T-helper 2 cell treated with Interferon-gamma antibody and Interleukin-4, amounts not matched to agents 5 μg/mL and 100 μg/mL, for 36 hours (primary cell): ENCODE results near the gene TMEM187.

Source experiments
- DNase-seq: peaks from one replicate; pipeline ENCODE4 v3.0.0; 2021; ENCODE audit warnings: low spot score
- H3K27ac Mint-ChIP-seq: one replicate; pipeline ENCODE4 v1.8.0; 2021; ENCODE audit warnings: mild to moderate bottlenecking, mixed read lengths
- H3K27me3 Mint-ChIP-seq: one replicate; pipeline ENCODE4 v1.8.0; 2021; ENCODE audit warnings: low read depth, mixed read lengths
- H3K36me3 Mint-ChIP-seq: one replicate; pipeline ENCODE4 v1.8.0; 2021; ENCODE audit warnings: low read depth, mixed read lengths
- H3K4me1 Mint-ChIP-seq: one replicate; pipeline ENCODE4 v1.8.0; 2021; ENCODE audit warnings: low read depth, mixed read lengths
- H3K4me3 Mint-ChIP-seq: one replicate; pipeline ENCODE4 v1.8.0; 2022; ENCODE audit warnings: mild to moderate bottlenecking, moderate library complexity, mixed read lengths
- H3K9me3 Mint-ChIP-seq: one replicate; pipeline ENCODE4 v1.8.0; 2021; ENCODE audit warnings: mixed read lengths

The TMEM187 gene

GRCh38 chrX:153930011-153930910, 42.3 kb upstream of the TMEM187 start:
- Mint-ChIP-seq H3K27me3 (no peaks in the 10 kb centered on the region), H3K4me1 (peaks cover 17% of the 10 kb centered on the region), H3K27ac (peak overlapping the region; percentile 55), H3K36me3 (peaks cover 16% of the 10 kb centered on the region), H3K9me3 (no peaks in the 10 kb centered on the region), H3K4me3 (peak overlapping the region; percentile 18)
- DNase-seq = no peak

DNA sequence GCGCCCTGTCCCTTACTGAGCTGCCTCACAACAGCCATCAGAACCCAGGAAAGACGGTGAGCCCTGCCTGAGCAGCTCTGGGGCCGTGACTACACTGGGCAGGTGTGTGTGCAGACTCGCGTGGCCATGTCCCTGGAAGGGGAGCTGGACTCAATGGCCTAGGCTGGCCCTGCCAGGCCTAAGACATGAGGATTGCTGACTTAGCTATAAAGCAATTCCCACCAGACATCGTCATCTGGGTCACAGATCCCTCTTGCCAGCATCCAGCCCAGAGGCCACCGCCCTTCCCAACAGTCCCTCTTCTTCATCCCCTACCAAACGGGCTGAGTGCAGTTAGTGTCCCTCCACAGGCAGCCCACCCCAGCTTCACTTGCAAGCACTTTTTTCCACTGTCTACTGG, 41.4 kb upstream of the TMEM187 start:
- Mint-ChIP-seq H3K27ac (no peak overlapping the region), H3K9me3 (no peaks in the 10 kb centered on the region), H3K27me3 (no peaks in the 10 kb centered on the region), H3K4me3 (no peak overlapping the region), H3K4me1 (peaks cover 17% of the 10 kb centered on the region), H3K36me3 (peaks cover 12% of the 10 kb centered on the region)
- no peak for DNase-seq

- no peak overlapping the region for H3K4me3 Mint-ChIP-seq
- H3K27ac Mint-ChIP-seq = no peak overlapping the region
- no peaks in the 10 kb centered on the region for H3K9me3 Mint-ChIP-seq
- peaks cover 12% of the 10 kb centered on the region for H3K36me3 Mint-ChIP-seq
- no peak for DNase-seq
- no peaks in the 10 kb centered on the region for H3K27me3 Mint-ChIP-seq
- H3K4me1 Mint-ChIP-seq = peaks cover 18% of the 10 kb centered on the region
Measured at GRCh38 chrX:153931748-153932147, 40.8 kb upstream of the TMEM187 start.

- Mint-ChIP-seq H3K4me3 (no peak overlapping the region), H3K36me3 (peaks cover 12% of the 10 kb centered on the region), H3K27me3 (no peaks in the 10 kb centered on the region), H3K9me3 (no peaks in the 10 kb centered on the region), H3K27ac (no peak overlapping the region), H3K4me1 (peaks cover 13% of the 10 kb centered on the region)
- no peak for DNase-seq
Measured at GRCh38 chrX:153932220-153932915, 40.2 kb upstream of the TMEM187 start.

GRCh38 chrX:153933748-153934147, 38.8 kb upstream of the TMEM187 start:
- H3K36me3 Mint-ChIP-seq = peaks cover 11% of the 10 kb centered on the region
- no peaks in the 10 kb centered on the region for H3K27me3 Mint-ChIP-seq
- H3K4me1 Mint-ChIP-seq = peaks cover 11% of the 10 kb centered on the region
- H3K9me3 Mint-ChIP-seq = no peaks in the 10 kb centered on the region
- peak overlapping the region; percentile 57 for H3K27ac Mint-ChIP-seq
- no peak for DNase-seq
- H3K4me3 Mint-ChIP-seq = peak overlapping the region; percentile 86

GRCh38 chrX:153934148-153934761, 38.3 kb upstream of the TMEM187 start:
- Mint-ChIP-seq H3K36me3 (peaks cover 10% of the 10 kb centered on the region), H3K4me3 (peak overlapping the region; percentile 86), H3K4me1 (peaks cover 7% of the 10 kb centered on the region), H3K9me3 (no peaks in the 10 kb centered on the region), H3K27me3 (no peaks in the 10 kb centered on the region), H3K27ac (peak overlapping the region; percentile 57)
- no peak for DNase-seq

DNA sequence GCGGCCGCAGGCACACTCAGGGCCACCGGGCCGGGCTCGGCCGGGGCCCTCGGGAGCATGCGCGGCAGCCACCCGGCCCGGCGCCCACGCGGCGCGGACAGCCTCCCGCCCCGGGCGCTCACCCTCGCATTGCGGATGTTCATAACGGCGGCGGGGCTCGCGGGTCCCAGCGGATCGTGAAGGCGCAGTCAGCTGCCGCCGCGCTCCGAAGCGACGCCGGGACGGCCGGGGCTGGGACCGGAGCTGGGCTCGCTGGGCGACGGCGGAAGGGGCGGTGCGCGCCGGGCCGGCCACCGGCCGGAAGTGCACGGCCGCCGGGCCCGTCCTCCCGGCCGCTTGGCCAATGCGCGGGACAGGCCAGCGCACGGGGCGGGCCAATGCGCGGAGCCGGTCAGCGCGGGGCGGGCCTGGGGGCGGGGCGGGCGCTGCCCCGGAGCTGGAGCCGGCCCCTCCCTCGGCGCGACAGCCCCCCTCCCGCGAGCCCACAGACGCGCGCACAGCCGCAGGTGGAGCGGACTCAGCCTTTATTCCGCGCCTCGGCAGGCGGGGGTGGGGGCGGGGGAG, 37.7 kb upstream of the TMEM187 start, which contains the start of gene NAA10:
NAA10 (minus strand) TSS at position 276 of the 564 bp plus-strand sequence; CDS start at position 143, 133 bp downstream.
- Mint-ChIP-seq H3K4me3 (peak within 1 kb of the TSS; percentile 86), H3K36me3 (peaks cover 10% of the 10 kb centered on the region), H3K9me3 (no peaks in the 10 kb centered on the region), H3K27ac (peak within 1 kb of the TSS; percentile 65), H3K27me3 (no peaks in the 10 kb centered on the region), H3K4me1 (peaks cover 7% of the 10 kb centered on the region)
- DNase-seq = peak; percentile 75

GRCh38 chrX:153935326-153935851, 37.2 kb upstream of the TMEM187 start:
- Mint-ChIP-seq H3K27ac (peak overlapping the region; percentile 65), H3K4me3 (peak overlapping the region; percentile 75), H3K36me3 (peaks cover 13% of the 10 kb centered on the region), H3K27me3 (no peaks in the 10 kb centered on the region), H3K9me3 (no peaks in the 10 kb centered on the region), H3K4me1 (peaks cover 7% of the 10 kb centered on the region)
- no peak for DNase-seq

DNA sequence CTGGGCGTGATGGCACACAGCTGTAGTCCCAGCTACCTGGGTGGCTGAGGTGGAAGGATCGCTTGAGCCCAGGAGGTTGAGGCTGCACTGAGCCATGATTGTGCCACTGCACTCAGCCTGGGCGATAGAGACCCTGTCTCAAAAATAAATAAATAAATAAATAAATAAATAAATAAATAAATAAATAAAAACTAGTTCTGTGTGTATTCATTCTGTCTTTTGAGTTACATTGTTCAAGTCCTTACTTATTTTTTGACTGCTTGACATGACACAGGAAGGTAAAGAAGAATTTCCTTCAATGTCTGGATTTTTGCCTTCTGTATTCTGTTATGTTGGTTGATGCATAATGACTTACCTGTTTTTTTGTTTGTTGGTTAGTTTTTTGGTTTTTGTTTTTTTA, 35.5 kb upstream of the TMEM187 start:
- no peak overlapping the region for H3K27ac Mint-ChIP-seq
- no peak for DNase-seq
- H3K27me3 Mint-ChIP-seq = no peaks in the 10 kb centered on the region
- peaks cover 8% of the 10 kb centered on the region for H3K4me1 Mint-ChIP-seq
- H3K9me3 Mint-ChIP-seq = no peaks in the 10 kb centered on the region
- H3K36me3 Mint-ChIP-seq = peaks cover 6% of the 10 kb centered on the region
- H3K4me3 Mint-ChIP-seq = no peak overlapping the region

DNA sequence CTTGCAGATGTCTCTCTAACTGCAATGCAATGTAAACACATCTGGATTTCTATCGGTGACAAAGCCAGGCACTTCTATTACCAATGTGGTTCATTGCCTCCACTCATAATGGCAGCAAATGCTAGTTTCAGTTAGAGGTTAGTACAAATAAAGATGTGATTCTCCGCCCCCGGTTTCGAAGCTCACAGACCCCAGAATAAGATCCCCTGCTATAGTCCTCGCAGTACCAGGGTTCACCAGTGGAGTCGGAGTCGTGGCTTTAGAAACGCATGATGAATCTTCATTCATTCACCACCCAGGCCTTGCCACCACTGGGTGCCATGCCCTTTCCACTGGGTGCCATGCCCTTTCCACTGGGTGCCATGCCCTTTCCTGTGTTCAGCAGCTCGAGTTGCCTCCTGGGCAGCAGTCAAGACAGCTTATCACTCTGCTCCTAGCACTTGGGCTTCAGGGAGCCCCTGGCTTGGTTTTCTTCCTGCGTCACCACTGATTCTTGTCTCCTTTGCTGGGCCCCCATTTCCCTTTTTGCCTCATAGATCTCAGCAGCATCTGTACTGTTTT, 34.2 kb upstream of the TMEM187 start:
- H3K4me1 Mint-ChIP-seq = peaks cover 8% of the 10 kb centered on the region
- H3K4me3 Mint-ChIP-seq = no peak overlapping the region
- no peaks in the 10 kb centered on the region for H3K9me3 Mint-ChIP-seq
- no peak for DNase-seq
- H3K27ac Mint-ChIP-seq = no peak overlapping the region
- H3K27me3 Mint-ChIP-seq = no peaks in the 10 kb centered on the region
- H3K36me3 Mint-ChIP-seq = peaks cover 4% of the 10 kb centered on the region

- DNase-seq = no peak
- Mint-ChIP-seq H3K4me3 (no peak overlapping the region), H3K4me1 (peaks cover 5% of the 10 kb centered on the region), H3K27me3 (no peaks in the 10 kb centered on the region), H3K9me3 (no peaks in the 10 kb centered on the region), H3K27ac (no peak overlapping the region), H3K36me3 (peaks cover 4% of the 10 kb centered on the region)
Measured at GRCh38 chrX:153939573-153939972, 33.0 kb upstream of the TMEM187 start.

DNA sequence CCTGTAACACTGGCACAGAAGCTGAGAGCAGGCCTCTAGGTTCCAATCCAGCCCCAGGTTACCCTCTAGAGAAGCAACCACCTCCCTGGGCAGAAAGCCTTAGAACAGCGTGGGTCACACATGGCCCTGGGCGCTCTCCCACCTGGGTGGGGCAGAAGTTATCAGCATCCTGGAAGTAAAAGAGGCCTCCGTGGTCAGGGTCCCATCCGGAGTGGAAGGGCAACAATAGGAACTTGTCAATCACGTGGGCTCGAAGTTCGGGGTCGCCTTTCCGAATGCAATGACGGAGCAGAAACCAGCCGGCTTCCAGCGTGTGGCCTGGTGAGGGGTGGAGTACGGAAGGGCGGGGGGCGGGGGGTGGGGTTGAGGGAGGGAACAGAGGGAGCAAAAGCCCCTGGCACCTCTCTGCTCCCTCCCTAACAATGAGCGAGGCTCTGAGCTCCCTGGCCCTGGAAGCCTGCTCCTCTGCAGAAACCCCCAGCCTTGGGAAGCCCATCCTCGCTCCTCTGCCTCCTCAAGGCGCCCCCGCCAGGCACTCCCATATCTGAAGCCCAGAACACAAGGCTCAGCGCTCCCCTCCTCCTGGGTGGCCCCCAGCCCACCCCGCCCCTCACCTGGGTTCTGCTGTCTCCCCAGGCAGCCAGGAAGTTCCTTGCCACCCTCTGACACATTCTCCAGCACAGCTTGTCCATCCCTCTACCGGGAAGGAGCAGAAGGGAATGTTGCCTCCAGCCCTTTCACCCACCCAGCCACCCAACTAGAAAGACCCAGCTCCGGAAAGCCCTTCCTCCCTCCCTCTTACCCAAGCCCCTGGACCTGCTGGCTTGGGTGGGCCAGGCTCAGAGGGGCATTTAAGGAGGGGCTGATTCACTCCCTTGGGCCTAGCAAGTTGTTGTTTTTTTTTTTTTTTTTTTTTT, 31.0 kb upstream of the TMEM187 start:
- H3K9me3 Mint-ChIP-seq = no peaks in the 10 kb centered on the region
- peak overlapping the region; percentile 68 for H3K27ac Mint-ChIP-seq
- no peaks in the 10 kb centered on the region for H3K27me3 Mint-ChIP-seq
- H3K36me3 Mint-ChIP-seq = peaks cover 4% of the 10 kb centered on the region
- no peak for DNase-seq
- H3K4me3 Mint-ChIP-seq = peak overlapping the region; percentile 75
- peaks cover 4% of the 10 kb centered on the region for H3K4me1 Mint-ChIP-seq
